NCI-H2081 treated with DMSO at 0.1 percent for 48 hours (cell line): Measurements from ENCODE around the gene SOX18.
"Not testable (repeated sequence)": the region's sequence is repeated elsewhere in the genome, so short reads cannot be mapped to it uniquely, and the experiment has no call there.

Experiments used
- DNase-seq: peaks from one replicate; lab custom pipeline; 2025; lab: John Stamatoyannopoulos, UW

Gene SOX18

GRCh38 chr20:64021124-64021975 is 28.1 kb downstream of the SOX18 start:
- no peak for DNase-seq

- no peak for DNase-seq
Measured at GRCh38 chr20:64015635-64016034, 33.8 kb downstream of the SOX18 start.

GRCh38 chr20:64012385-64013154 is 36.9 kb downstream of the SOX18 start:
- not testable (repeated sequence) for DNase-seq

- no peak for DNase-seq
Measured at GRCh38 chr20:64011366-64011779, 38.1 kb downstream of the SOX18 start.

GRCh38 chr20:64010711-64011237 is 38.7 kb downstream of the SOX18 start:
- DNase-seq: no peak

- DNase-seq: no peak
Measured at GRCh38 chr20:64009811-64010387, 39.5 kb downstream of the SOX18 start.

GRCh38 chr20:64006902-64007301 is 42.5 kb downstream of the SOX18 start:
- peak; percentile 1 for DNase-seq

GRCh38 chr20:64006490-64006889 is 42.9 kb downstream of the SOX18 start:
- no peak for DNase-seq

GRCh38 chr20:64005394-64005793 is 44.0 kb downstream of the SOX18 start:
- DNase-seq: no peak

GRCh38 chr20:64003960-64004725 is 45.3 kb downstream of the SOX18 start:
- no peak for DNase-seq

GRCh38 chr20:64001607-64002011 is 47.8 kb downstream of the SOX18 start:
- DNase-seq: no peak

- DNase-seq: no peak
Measured at GRCh38 chr20:64000906-64001305, 48.5 kb downstream of the SOX18 start.
